AG08396 (cell line): Measurements from ENCODE around the gene NME7.

ENCODE experiments used
- DNase-seq: peaks from one replicate; pipeline ENCODE4 v3.0.0; 2012; ENCODE audit warnings: low spot score, mixed read lengths

NME7 gene

GRCh38 chr1:169106921-169107602 is 260.5 kb downstream of the NME7 start:
- DNase-seq: no peak

- DNase-seq: peak; percentile 94
These were observed 261.3 kb downstream of the NME7 start, which contains the start of gene ATP1B1 for GRCh38 chr1:169106095-169106920. ATP1B1 (plus strand) TSS chr1:169106690; CDS start chr1:169106830, 140 bp downstream.

- peak; percentile 33 for DNase-seq
These were observed 262.0 kb downstream of the NME7 start for GRCh38 chr1:169105434-169106094.

- DNase-seq: no peak
These were observed 262.5 kb downstream of the NME7 start for GRCh38 chr1:169105087-169105433.

GRCh38 chr1:169103480-169103893 is 264.1 kb downstream of the NME7 start:
- DNase-seq: no peak

GRCh38 chr1:169103002-169103401 is 264.6 kb downstream of the NME7 start:
- DNase-seq: no peak

GRCh38 chr1:169102567-169102966 is 265.0 kb downstream of the NME7 start:
- peak; percentile 76 for DNase-seq

GRCh38 chr1:169100651-169101088 is 266.9 kb downstream of the NME7 start:
- DNase-seq: no peak

GRCh38 chr1:169100208-169100607 is 267.4 kb downstream of the NME7 start:
- no peak for DNase-seq

- no peak for DNase-seq
These were observed 268.0 kb downstream of the NME7 start for GRCh38 chr1:169099561-169099960.

- DNase-seq: no peak
These were observed 269.2 kb downstream of the NME7 start for GRCh38 chr1:169098380-169098779.

GRCh38 chr1:169094897-169095569 is 272.6 kb downstream of the NME7 start:
- DNase-seq: no peak

- no peak for DNase-seq
These were observed 275.2 kb downstream of the NME7 start for GRCh38 chr1:169092399-169092798.

GRCh38 chr1:169091480-169091941 is 276.1 kb downstream of the NME7 start:
- DNase-seq: no peak

- no peak for DNase-seq
These were observed 276.7 kb downstream of the NME7 start for GRCh38 chr1:169090900-169091311.

- DNase-seq: no peak
These were observed 277.2 kb downstream of the NME7 start for GRCh38 chr1:169090308-169090899.

GRCh38 chr1:169089776-169090175 is 277.8 kb downstream of the NME7 start:
- no peak for DNase-seq

GRCh38 chr1:169087876-169088275 is 279.7 kb downstream of the NME7 start:
- no peak for DNase-seq

GRCh38 chr1:169086603-169087455 is 280.8 kb downstream of the NME7 start:
- no peak for DNase-seq

GRCh38 chr1:169085911-169086310 is 281.7 kb downstream of the NME7 start:
- DNase-seq: no peak
